NT2/D1 (cell line): ENCODE data around the gene CXCL8.

Experiments
- SUZ12 ChIP-seq: IDR thresholded peaks from 2 replicates; pipeline ENCODE4 v1.6.1; 2011; ENCODE audit not compliant: insufficient read length, insufficient read depth; ENCODE audit errors: extremely low read depth
- YY1 ChIP-seq: IDR thresholded peaks from 2 replicates; pipeline ENCODE4 v1.6.1; 2011; ENCODE audit not compliant: insufficient read length, insufficient read depth
- ZNF274 ChIP-seq: IDR thresholded peaks from 2 replicates; pipeline ENCODE4 v1.6.1; 2011; ENCODE audit warnings: mild to moderate bottlenecking, low read depth, low read length

DNA sequence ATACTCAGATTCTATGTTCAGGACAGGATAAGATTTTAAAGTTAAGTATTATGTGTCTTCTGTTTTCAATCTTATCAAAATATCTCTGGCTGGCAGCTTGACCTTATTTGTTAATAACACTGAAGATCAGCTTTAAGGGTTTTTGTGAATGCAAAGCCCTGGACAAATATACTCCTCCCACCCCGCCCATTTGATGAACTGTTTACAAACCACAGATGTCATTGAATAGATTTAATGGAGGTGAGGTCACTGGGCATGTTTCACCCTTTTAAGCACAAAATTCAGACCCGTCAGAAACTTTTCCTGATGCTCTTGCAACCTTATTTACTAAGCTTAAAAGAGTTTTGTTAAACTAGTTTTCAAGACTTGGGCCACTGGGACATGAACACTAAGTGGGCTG lies 10.1 kb upstream of the CXCL8 start:
- TF ChIP-seq YY1 (no peak), ZNF274 (no peak), SUZ12 (no peak)
